GM18861 (cell line): ENCODE measurements around the gene C9.
A peak's percentile ranks its signal among the peaks of the same experiment; 100 is the strongest.
"Not testable (repeated sequence)": the region's sequence is repeated elsewhere in the genome, so short reads cannot be mapped to it uniquely, and the experiment has no call there.

Experiments
- ATAC-seq: cut with Tn5 transposase; IDR thresholded peaks from one replicate; pipeline ENCODE4 v1.9.1; 2021; ENCODE audit not compliant: unreplicated experiment

Gene C9

DNA sequence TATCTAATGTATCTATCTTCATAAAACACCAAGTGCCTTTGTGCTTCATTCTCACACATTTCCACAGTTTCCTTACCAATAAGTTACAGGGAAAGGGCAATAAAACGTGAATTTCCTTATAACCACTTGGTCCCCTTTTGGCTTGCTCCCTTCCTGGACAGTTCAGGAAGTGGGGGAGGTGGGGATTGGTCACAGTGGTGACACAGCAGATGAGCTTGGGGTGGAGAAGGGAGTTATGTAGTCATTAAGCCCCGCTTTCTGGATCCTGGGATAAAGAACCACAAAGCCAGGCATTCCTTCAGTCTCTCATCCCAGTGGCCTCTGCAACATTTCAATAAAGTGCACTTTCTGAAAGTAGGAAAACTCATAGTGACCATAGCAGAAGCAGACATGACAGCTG, 97.9 kb downstream of the C9 start:
- no peak for ATAC-seq

GRCh38 chr5:39264528-39264927, 99.8 kb downstream of the C9 start:
- ATAC-seq = peak; percentile 80

DNA sequence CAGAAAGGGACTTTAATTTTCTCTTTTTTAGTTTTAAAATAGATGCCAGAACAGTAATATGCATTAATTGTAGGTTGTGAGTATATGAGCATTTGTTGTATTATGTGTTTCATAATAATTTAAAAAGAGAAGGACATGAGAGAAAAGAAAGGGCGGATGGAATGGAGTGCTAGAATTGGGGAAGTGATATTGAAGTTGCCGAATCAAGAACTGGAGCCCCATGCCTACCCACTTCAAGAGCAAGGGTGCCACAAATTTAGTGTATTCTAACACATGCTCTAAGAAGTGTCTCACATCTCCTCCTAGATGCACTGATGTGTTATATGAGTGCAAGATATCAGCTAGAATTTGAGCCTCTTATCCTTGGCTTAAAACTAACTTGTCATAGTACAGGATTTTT, 101.3 kb downstream of the C9 start:
- no peak for ATAC-seq

GRCh38 chr5:39260095-39260494, 104.2 kb downstream of the C9 start:
- no peak for ATAC-seq

GRCh38 chr5:39257554-39257953, 106.7 kb downstream of the C9 start:
- no peak for ATAC-seq

DNA sequence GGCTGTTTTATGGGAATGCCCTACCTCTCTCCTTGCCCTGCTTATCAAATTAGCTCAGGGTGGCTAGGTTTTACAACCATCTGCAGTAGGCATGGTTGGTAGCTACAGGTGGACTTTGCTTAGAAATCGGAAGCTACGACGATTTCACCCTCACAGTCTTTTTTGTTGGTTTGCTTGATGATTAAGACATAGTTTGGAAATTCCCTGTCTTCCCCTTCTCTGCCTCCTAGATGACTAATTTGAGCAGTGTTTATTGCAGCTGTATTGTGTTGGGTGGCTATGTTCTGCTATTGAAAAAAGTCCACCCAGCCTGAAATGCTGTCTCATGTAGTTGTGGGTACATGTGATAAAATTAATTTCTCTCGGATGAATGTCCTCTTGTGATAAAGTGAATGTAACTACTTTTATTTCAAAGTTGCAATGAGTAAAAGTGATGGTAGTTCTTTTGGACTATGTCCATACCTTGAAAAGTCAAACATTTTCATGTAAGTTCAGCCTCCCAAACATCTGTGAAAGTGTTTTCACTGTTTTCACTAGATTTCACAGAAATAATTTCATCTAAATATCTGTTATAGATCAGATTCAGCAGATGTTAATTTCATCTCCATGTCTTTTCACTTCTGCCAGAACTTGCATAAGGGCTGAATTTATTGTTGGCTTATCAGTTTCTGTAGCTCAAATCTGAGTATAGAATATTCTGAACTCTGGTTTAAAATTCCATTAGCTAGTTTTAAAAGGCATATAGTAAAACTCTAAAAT, 107.6 kb downstream of the C9 start:
- ATAC-seq = no peak

DNA sequence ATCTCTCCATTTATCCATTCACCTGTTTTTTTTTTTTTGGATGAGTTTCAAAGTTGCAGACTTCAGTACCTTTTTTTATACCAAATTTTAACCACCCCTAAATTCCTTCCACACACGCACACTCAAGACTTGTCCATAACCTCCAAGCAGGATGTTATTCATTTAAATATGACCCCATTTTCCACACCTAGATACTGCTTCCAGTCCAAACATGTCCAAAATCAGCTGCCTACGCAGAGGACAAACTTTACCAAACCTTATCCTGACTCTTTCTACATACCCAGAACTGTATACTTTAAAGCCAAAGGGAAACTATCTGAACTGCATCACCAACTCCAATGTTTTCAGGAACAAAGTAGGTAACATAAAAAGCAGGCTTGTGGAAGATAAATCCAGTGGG, 108.9 kb downstream of the C9 start:
- ATAC-seq = no peak

DNA sequence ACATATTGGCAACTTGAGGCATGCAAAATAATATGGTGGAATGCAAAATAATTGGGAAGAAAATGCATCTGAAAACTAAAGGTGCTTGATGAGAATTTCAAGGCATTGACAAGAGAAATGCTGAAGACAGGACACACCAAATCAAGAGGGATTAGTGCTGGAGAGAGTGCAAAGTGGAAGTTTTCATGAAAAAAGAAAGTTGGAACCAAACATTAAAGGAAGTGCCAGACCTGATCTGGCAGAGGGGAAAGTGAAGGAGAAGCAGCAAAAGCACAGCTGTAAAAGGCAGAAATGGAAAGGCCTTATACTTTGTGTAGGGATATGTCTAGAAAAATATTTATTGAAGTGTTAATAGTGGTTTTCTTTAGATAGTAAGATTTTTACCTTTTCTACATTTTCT, 109.6 kb downstream of the C9 start:
- ATAC-seq = no peak

- ATAC-seq = no peak
Measured at GRCh38 chr5:39253196-39253595, 111.1 kb downstream of the C9 start.

GRCh38 chr5:39249564-39250274, 114.6 kb downstream of the C9 start:
- ATAC-seq = no peak

- ATAC-seq = no peak
Measured at GRCh38 chr5:39249069-39249468, 115.2 kb downstream of the C9 start.

DNA sequence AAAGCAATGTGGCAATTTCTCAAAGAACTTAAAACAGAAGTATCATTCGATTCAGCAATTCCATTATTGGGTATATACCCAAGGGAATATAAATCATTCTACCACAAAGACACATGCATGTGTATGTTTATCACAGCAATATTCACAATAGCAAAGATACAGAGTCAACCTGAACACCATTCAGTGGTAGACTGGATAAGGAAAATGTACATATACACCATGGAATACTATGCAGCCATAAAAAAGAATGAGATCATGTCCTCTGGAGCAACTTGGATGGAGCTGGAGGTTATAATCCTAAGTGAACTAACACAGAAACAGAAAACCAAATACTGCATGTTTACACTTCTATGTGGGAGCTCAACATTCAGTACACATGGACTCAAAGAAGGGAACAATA, 123.5 kb downstream of the C9 start:
- no peak for ATAC-seq

- no peak for ATAC-seq
Measured at GRCh38 chr5:39238366-39239105, 125.8 kb downstream of the C9 start.

- ATAC-seq = no peak
Measured at GRCh38 chr5:39236718-39237117, 127.6 kb downstream of the C9 start.

GRCh38 chr5:39235648-39236047, 128.6 kb downstream of the C9 start:
- no peak for ATAC-seq

- ATAC-seq = not testable (repeated sequence)
Measured at GRCh38 chr5:39234494-39234893, 129.8 kb downstream of the C9 start.
